A673 (cell line): ENCODE measurements around the gene BEGAIN. TPM values are rescaled to one million over a fixed set of nuclear protein-coding genes. Genes with fewer than 3 reads are reported as not detected.

Experiments used
- BruUV-seq: library from RNA; stranded (reverse); fragments of 400-500 nt; replicated peaks from 2 replicates; lab custom pipeline; 2021; lab: Mats Ljungman, UMichigan
- CTCF ChIA-PET: fragments of 300-600 bp; sonication (Branson Sonifier 250); formaldehyde crosslinking; loops from one replicate; lab custom pipeline; 2022; ENCODE audit warnings: antibody characterized with exemption; lab: Charles Lee
- POLR2A ChIA-PET: fragments of 300-600 bp; sonication (Branson Sonifier 250); formaldehyde crosslinking; loops from one replicate; lab custom pipeline; 2022; ENCODE audit warnings: antibody characterized with exemption; ENCODE audit not compliant: low non-redundant PET; lab: Charles Lee
- DNase-seq: peaks from one replicate; pipeline ENCODE4 v3.0.0-alpha.2; 2015; ENCODE audit warnings: low spot score
- H3K27ac ChIP-seq: fragments of 200-600 bp; sonication (generic); 2 replicates; pipeline ENCODE4 v1.5.1; 2016; ENCODE audit warnings: mixed run types, low read depth, mild to moderate bottlenecking, mixed read lengths, antibody characterized with exemption, low read length; ENCODE audit not compliant: poor library complexity, severe bottlenecking
- H3K27me3 ChIP-seq: fragments of 200-600 bp; sonication (generic); replicated peaks from 2 replicates; pipeline ENCODE4 v1.6.1; 2017; ENCODE audit warnings: mixed run types, low read depth, mild to moderate bottlenecking, mixed read lengths, antibody characterized with exemption, low read length; ENCODE audit not compliant: insufficient read depth, poor library complexity
- H3K36me3 ChIP-seq: fragments of 200-600 bp; sonication (generic); 2 replicates; pipeline ENCODE4 v1.6.1; 2016; ENCODE audit warnings: mixed run types, mild to moderate bottlenecking, mixed read lengths, antibody characterized with exemption, low read length; ENCODE audit not compliant: insufficient read depth, poor library complexity, severe bottlenecking
- H3K4me1 ChIP-seq: fragments of 200-600 bp; sonication (generic); 2 replicates; pipeline ENCODE4 v1.6.1; 2017; ENCODE audit warnings: mixed run types, mild to moderate bottlenecking, mixed read lengths, antibody characterized with exemption, low read length; ENCODE audit not compliant: insufficient read depth, poor library complexity, severe bottlenecking
- H3K4me3 ChIP-seq: fragments of 200-600 bp; sonication (generic); 2 replicates; pipeline ENCODE4 v1.5.1; 2016; ENCODE audit warnings: low read depth, mixed run types, mild to moderate bottlenecking, mixed read lengths, low read length; ENCODE audit not compliant: poor library complexity, severe bottlenecking
- H3K9me3 ChIP-seq: fragments of 200-600 bp; sonication (generic); 2 replicates; pipeline ENCODE4 v1.6.1; 2016; ENCODE audit warnings: mixed run types, low read depth, mild to moderate bottlenecking, mixed read lengths, antibody characterized with exemption, low read length; ENCODE audit not compliant: poor library complexity, severe bottlenecking
- CTCF ChIP-seq: fragments of 300-800, 200-600 bp; sonication (generic); conservative IDR thresholded peaks from 2 replicates; pipeline ENCODE4 v1.5.1; 2017; ENCODE audit warnings: low read depth, mild to moderate bottlenecking, antibody characterized with exemption, low read length, moderate library complexity, mixed read lengths
- EZH2 ChIP-seq: fragments of 200-600 bp; sonication (generic); IDR thresholded peaks from 2 replicates; pipeline ENCODE4 v1.6.1; 2017; ENCODE audit warnings: borderline replicate concordance, low read depth, mild to moderate bottlenecking, mixed read lengths, antibody characterized with exemption, low read length; ENCODE audit not compliant: poor library complexity, severe bottlenecking
- intact Hi-C: fragments of 100-400 bp; cut with micrococcal nuclease; formaldehyde crosslinking; loops from one replicate; pipeline ENCODE4 v1.10.0; 2022; ENCODE audit not compliant: unreplicated experiment
- total RNA-seq: library from RNA; stranded (reverse); gene quantifications from 2 replicates; pipeline ENCODE4 v1.2.3, GENCODE V29; 2021

Gene BEGAIN
- total RNA-seq, 1 experiment from 2014 or later = 0.84 TPM

GRCh38 chr14:100551056-100551455 is 36.2 kb downstream of the BEGAIN start:
- no peak for DNase-seq
- no TSS peak for BruUV-seq
- no peak overlapping the region for H3K27ac ChIP-seq
- H3K36me3 ChIP-seq = no peaks in the 10 kb centered on the region
- POLR2A ChIA-PET = no interaction called here
- H3K4me3 ChIP-seq = no peak overlapping the region
- H3K27me3 ChIP-seq = no peaks in the 10 kb centered on the region
- no peak for TF ChIP-seq EZH2
- no peak for TF ChIP-seq CTCF
- CTCF ChIA-PET = no interaction called here
- intact Hi-C loops = no loop called here
- no peaks in the 10 kb centered on the region for H3K9me3 ChIP-seq
- H3K4me1 ChIP-seq = peaks cover 9% of the 10 kb centered on the region

- POLR2A ChIA-PET = no interaction called here
- H3K4me1 ChIP-seq = peaks cover 9% of the 10 kb centered on the region
- CTCF ChIA-PET = no interaction called here
Observed at GRCh38 chr14:100549834-100550625, 37.2 kb downstream of the BEGAIN start.

GRCh38 chr14:100548939-100549338 is 38.3 kb downstream of the BEGAIN start:
- no peaks in the 10 kb centered on the region for H3K9me3 ChIP-seq
- POLR2A ChIA-PET = no interaction called here
- DNase-seq = no peak
- no peak overlapping the region for H3K27ac ChIP-seq
- BruUV-seq = no TSS peak
- H3K4me1 ChIP-seq = peaks cover 7% of the 10 kb centered on the region
- no peaks in the 10 kb centered on the region for H3K36me3 ChIP-seq
- intact Hi-C loops = no loop called here
- TF ChIP-seq CTCF (no peak), EZH2 (no peak)
- CTCF ChIA-PET = no interaction called here
- H3K27me3 ChIP-seq = no peaks in the 10 kb centered on the region
- H3K4me3 ChIP-seq = no peak overlapping the region

More at GRCh38 chr14:100549834-100550625, 37.2 kb downstream of the BEGAIN start:
- Histone ChIP-seq H3K36me3 (no peaks in the 10 kb centered on the region), H3K27me3 (no peaks in the 10 kb centered on the region), H3K4me3 (no peak overlapping the region), H3K27ac (no peak overlapping the region), H3K9me3 (no peaks in the 10 kb centered on the region)
- intact Hi-C loops = no loop called here
- TF ChIP-seq CTCF (no peak), EZH2 (no peak)
- DNase-seq = no peak
- no TSS peak for BruUV-seq
